Inflammatory macrophage (primary cell): Measurements from ENCODE around the gene DCTD.

ENCODE experiments used
- DNase-seq, 2 donors: peaks; one replicate each; pipeline ENCODE4 v3.0.0-alpha.2; 2020 to 2022

DCTD gene

GRCh38 chr4:182869697-182870096 is 47.5 kb downstream of the DCTD start:
- DNase-seq: no peak

GRCh38 chr4:182866746-182867145 is 50.4 kb downstream of the DCTD start:
- DNase-seq: no peak

GRCh38 chr4:182863501-182863900 is 53.7 kb downstream of the DCTD start:
- DNase-seq: peak; percentile 32

DNA sequence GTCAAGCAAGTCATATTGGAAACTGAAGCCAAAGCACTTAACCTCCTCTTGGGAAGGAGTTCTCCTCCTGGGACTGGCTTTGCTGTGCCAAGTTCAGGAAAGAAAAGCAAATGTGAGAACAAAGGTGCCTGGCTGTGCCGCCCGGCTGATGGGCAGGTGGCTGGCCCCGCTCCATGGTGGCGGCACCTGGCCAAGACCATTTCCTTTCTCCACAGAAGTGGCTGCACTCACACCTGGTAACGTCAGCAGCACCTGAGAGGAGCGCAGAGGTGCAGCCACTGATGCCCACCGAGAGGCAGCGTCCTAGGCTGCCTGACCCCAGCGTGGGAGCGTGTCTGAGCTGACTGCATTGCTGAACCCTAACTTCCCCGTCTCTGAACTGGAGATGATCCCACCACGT is 54.3 kb downstream of the DCTD start:
- DNase-seq: no peak

DNA sequence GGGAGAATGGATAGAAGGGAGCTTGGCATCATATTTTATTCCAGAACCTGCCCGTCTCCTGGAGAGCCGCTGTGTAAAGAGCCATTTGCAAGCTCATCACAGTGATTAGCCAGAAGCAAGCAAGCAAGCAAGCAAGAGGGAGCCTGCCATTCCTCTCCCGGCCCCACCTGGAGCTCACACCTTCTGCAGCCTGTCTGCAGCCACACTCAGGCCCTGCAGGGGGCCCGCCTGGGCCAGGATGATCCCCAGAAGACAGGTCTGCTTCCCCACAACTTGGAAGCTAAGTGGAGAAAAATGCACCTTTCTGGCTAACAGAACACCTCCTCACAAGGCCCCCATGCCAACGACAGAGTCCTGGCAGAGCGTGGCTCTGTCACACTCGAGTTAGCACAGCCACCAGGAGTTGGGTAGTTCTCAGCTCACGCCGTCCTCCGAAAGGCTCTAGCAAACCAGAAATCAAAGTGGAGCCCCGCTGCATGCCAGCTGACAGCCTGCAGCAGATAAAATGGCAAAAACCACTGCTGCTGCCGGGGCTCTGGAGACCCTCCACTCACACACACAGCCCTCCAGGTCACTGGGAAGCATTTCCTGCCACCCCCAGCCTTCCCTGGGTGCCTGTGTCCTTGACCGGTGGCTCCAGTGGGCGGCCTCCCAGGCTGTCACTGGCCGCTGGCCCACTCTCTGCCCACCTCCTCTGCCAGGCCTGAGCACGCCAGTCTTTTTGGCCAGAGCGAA is 54.9 kb downstream of the DCTD start:
- DNase-seq: no peak

- no peak for DNase-seq
These were observed 55.8 kb downstream of the DCTD start for GRCh38 chr4:182861346-182861745.

GRCh38 chr4:182859730-182860129 is 57.5 kb downstream of the DCTD start:
- DNase-seq: no peak

GRCh38 chr4:182858711-182859110 is 58.5 kb downstream of the DCTD start:
- DNase-seq: no peak

DNA sequence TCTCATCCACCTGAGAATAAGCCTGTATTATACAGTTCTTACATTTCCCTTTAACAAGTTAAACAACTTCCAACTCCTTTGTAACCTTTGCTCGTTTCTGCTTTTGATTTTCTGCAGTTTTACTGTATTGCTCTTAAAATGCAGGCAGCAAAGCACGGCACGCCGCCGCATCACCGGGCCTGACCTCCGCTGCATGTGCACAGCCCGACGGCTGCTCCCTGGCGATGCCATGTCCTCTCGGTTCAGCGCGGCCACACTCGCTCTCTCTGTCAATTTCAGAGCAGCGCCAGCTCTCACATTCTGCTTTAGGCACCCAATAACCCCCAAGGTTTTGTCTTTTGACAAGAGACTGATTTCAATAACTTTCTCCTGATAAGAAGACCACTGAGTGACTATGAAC is 60.3 kb downstream of the DCTD start:
- no peak for DNase-seq

DNA sequence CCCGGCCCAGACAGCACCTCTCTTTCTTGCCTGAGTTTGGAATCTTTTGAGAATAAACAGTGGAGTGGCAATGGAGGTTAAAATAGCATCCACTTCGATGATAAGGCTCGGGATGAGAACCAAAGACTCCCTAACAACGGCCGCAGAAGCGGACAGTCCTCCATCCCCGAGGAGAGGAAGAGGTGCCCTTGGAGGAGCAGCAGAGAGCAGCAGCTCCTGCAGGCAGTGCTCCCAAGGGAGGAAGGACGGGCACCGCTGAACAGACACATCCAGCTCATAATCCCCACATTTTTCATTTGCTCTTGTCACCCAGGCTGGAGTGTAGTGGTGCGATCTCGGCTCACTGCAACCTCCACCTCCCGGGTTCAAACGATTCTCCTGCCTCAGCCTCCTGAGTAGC is 61.3 kb downstream of the DCTD start:
- DNase-seq: no peak

DNA sequence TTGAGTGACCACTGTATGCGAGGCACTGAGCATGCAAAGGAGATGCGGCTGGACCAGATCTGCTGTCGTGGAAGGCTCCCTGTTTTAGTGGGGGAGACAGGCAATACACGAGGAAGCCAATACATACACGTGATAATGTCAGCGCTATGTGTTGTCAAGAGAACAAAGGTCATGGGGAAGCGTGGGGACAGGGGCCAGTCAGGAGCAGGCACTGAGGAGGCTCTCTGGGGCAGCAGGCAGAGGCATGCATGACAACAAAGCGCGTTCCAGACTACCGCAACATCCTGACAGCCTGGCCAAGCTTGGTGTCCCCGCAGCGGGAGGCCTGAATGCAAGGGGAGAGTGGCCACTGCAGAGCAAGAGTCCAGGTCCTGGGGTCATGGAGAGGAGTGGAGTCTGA is 61.9 kb downstream of the DCTD start:
- DNase-seq: no peak

DNA sequence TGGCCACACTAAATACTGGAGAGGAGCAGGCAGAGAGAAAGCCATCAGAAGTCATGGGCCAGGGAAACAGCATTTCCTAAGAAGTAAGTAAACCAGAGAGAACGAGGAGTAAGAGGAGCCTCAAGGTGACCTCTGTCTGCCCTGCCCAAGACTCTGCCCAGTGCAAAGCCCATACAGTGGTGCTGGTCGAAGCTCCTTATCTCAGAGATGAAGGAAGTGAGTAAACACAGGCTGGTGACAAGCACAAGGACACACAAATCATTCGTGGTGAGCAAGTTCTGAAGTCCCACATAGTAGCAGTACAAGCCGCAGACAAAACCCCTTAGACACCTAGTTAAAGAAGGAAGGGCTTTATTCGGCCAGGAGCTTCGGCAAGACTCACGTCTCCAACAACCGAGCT is 62.7 kb downstream of the DCTD start:
- DNase-seq: no peak

- no peak for DNase-seq
These were observed 63.4 kb downstream of the DCTD start for GRCh38 chr4:182853731-182854330.

DNA sequence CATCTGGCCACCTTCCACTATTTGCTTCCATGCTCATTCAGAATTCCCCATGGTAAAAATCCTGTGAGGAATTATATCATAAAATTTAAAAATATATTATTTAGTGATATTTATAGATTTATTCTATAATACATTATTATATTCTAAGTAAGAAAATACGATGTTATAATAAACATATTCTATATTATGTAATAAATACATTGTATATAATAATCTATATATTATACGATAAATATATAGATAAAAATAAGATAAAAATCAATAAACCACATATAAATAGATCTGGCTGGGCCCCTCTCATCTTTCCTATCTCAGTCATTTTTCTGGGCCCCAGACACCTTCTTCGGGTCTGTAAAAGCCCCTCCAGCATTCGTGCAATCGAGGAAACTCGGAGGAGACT is 68.5 kb downstream of the DCTD start:
- no peak for DNase-seq

GRCh38 chr4:182847576-182848450 is 69.4 kb downstream of the DCTD start:
- DNase-seq: no peak

GRCh38 chr4:182846036-182846435 is 71.2 kb downstream of the DCTD start:
- no peak for DNase-seq

DNA sequence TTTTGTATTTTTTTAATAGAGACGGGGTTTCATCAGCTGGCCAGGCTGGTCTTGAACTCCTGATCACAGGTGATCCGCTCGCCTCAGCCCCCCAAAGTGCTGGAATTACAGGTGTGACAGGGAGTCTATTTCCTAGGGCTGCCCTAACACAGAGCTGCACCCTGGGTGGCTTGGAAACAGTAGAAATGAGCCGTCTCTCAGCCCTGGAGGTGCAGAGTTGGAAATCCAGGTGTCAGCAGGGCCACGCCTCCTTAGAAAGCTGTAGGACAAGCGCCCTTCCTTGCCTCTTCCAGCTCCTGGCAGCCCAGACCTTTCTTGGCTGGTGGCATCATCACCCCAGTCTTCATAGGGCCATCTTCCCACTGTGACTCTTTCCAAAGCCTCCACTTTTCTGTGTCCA is 71.6 kb downstream of the DCTD start:
- DNase-seq: no peak

- DNase-seq: no peak
These were observed 73.3 kb downstream of the DCTD start for GRCh38 chr4:182843808-182844325.

DNA sequence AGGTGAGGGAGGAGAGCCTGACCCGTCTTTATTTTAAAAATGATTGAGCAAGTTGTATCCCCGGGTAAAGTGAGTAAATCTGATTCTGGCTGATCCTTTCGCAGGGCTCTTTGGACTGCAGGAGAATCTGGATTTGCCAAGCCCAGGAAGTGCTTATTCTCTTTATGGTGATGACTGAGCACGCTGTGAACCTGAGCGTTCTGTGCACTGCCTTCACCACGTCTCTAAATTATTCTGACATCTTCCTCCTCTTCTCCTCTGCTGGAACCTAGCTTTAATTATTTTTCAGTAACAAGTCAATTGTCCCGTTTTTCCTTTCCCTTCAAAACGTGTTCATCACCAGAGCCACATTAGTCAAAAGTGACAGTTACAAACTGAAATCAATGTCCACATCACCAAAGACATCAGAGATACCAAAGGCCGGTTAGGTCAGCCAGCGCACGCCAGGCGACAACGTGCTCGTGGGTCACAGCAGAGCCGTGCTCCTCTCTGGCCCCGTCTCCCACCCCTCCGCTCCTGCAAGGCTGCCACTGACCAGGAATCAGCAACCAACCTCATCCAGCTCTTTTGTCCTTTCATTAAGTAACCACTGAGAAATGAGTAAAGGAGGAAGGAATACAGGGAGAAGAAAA is 74.3 kb downstream of the DCTD start:
- DNase-seq: no peak

DNA sequence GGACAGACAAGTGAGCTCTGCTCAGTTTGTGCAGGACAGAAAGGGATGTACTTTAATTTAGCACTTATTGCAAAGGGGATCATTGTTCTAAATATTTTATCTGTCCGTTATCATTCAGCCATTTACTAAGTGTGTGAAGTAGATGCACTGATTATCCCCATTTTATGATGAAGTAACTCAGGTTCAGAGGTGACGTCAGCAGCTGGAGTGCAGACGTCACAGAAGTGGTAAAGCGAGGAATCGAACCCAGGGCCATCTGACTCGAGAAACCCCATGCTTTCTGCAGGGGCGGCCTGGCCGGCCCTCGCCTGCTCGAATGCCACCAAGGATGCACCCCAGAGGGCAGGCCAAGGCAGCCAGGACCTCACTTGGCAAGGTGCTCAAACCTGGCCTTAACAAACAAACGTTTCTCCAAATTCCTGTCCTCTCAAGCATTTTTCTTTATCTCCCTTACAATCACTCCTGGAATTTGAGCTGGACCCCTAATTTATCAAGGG is 75.0 kb downstream of the DCTD start:
- no peak for DNase-seq

DNA sequence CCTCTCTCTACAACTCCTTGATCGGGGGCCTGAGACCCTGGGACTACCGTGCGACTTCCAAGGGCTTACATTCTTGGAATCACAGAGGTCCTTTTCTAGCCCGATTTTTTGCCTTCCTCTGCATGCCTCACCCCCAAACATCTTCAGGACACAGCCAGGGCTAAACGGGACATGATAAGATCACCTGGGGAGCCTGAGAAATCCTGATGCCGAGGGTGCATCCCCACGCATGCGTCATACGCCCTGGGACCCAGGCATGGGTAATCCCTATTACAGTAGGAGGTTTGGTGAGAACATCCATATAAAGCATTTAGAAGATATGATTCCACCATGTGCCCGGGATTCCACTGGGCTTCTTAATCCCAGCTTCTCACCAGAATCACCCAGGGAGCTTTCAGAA is 77.1 kb downstream of the DCTD start:
- DNase-seq: no peak
